GM19193 (cell line): ENCODE data around the gene DNAH8.

Experiments
- POLR2A ChIP-seq: IDR thresholded peaks from 4 replicates; pipeline ENCODE4 v1.6.1; 2011; ENCODE audit not compliant: insufficient read depth, insufficient read length; ENCODE audit errors: extremely low read depth

The DNAH8 gene

GRCh38 chr6:38773338-38773737 lies 58.2 kb downstream of the DNAH8 start:
- no peak for TF ChIP-seq POLR2A

- no peak for TF ChIP-seq POLR2A
Measured at GRCh38 chr6:38774929-38775707, 60.0 kb downstream of the DNAH8 start.

- no peak for TF ChIP-seq POLR2A
Measured at GRCh38 chr6:38775870-38776269, 60.8 kb downstream of the DNAH8 start.

- TF ChIP-seq POLR2A: no peak
Measured at GRCh38 chr6:38776515-38776914, 61.4 kb downstream of the DNAH8 start.

- TF ChIP-seq POLR2A: no peak
Measured at GRCh38 chr6:38779310-38780062, 64.4 kb downstream of the DNAH8 start.

GRCh38 chr6:38782616-38783015 lies 67.5 kb downstream of the DNAH8 start:
- no peak for TF ChIP-seq POLR2A

GRCh38 chr6:38783443-38784228 lies 68.5 kb downstream of the DNAH8 start:
- TF ChIP-seq POLR2A: no peak

- no peak for TF ChIP-seq POLR2A
Measured at GRCh38 chr6:38784506-38785235, 69.6 kb downstream of the DNAH8 start.

GRCh38 chr6:38786486-38786885 lies 71.4 kb downstream of the DNAH8 start:
- no peak for TF ChIP-seq POLR2A

GRCh38 chr6:38789256-38789655 lies 74.1 kb downstream of the DNAH8 start:
- TF ChIP-seq POLR2A: no peak

GRCh38 chr6:38792356-38792755 lies 77.2 kb downstream of the DNAH8 start:
- TF ChIP-seq POLR2A: no peak

GRCh38 chr6:38794682-38795081 lies 79.6 kb downstream of the DNAH8 start:
- no peak for TF ChIP-seq POLR2A

GRCh38 chr6:38796006-38796405 lies 80.9 kb downstream of the DNAH8 start:
- TF ChIP-seq POLR2A: no peak

GRCh38 chr6:38796850-38797249 lies 81.7 kb downstream of the DNAH8 start:
- no peak for TF ChIP-seq POLR2A

- TF ChIP-seq POLR2A: no peak
Measured at GRCh38 chr6:38797391-38797790, 82.3 kb downstream of the DNAH8 start.

GRCh38 chr6:38799529-38800184 lies 84.5 kb downstream of the DNAH8 start:
- TF ChIP-seq POLR2A: no peak
